ENCODE measurements around the gene RIMKLA. TPM values are rescaled to one million over a fixed set of nuclear protein-coding genes. Genes with fewer than 3 reads are reported as not detected.

RIMKLA gene
- total and polyA plus RNA-seq, 2 donors (not counting 1 experiment from before 2014, with no cell fraction given) = 0.01 TPM; not detected in 1

GRCh38 chr1:42392255-42392654, 11.7 kb downstream of the RIMKLA start:
- ChIA-PET POLR2A (no interaction called here), CTCF (no interaction called here)
- Histone ChIP-seq H3K4me1 (ENCODE audit: control insufficient read depth in 2 of 2, insufficient read depth in 2 of 2, low read length in 2 of 2) (no peaks in the 10 kb centered on the region), H3K36me3 (replicated peaks in 1 of 2; ENCODE audit: control extremely low read depth in 1 of 2, control insufficient read depth in 1 of 2, extremely low read depth in 1 of 2, insufficient read depth in 2 of 2, low read length in 1 of 2) (no peaks in the 10 kb centered on the region), H3K79me2 (ENCODE audit: control insufficient read depth, insufficient read depth, low read length) (no peaks in the 10 kb centered on the region), H3K4me3 (ENCODE audit: control extremely low read depth in 1 of 5, extremely low read depth in 1 of 5, insufficient read depth in 1 of 5, low read depth in 2 of 5, low read length in 4 of 5) (no peak overlapping the region), H3K9ac (ENCODE audit: low read length) (no peak overlapping the region), H3K27me3 (replicated peaks in 1 of 4; ENCODE audit: control extremely low read depth in 1 of 4, control insufficient read depth in 3 of 4, insufficient read depth in 4 of 4, low read length in 3 of 4) (no peaks in the 10 kb centered on the region), H3K9me3 (ENCODE audit: control extremely low read depth in 1 of 3, control insufficient read depth in 2 of 3, insufficient read depth in 1 of 3, low read length in 2 of 3) (no peaks in the 10 kb centered on the region), H4K20me1 (ENCODE audit: control insufficient read depth, insufficient read depth, low read length, poor library complexity, severe bottlenecking) (no peaks in the 10 kb centered on the region), H2AFZ (ENCODE audit: insufficient read depth, low read depth, low read length, poor library complexity, severe bottlenecking) (no peak overlapping the region), H3K27ac (ENCODE audit: low read length in 2 of 2) (no peak overlapping the region), H3K4me2 (replicated peaks; ENCODE audit: low read depth, low read length, poor library complexity, severe bottlenecking) (no peak overlapping the region)
- intact Hi-C loops (cut with micrococcal nuclease) = no loop called here
- Mint-ChIP-seq H3K4me1 (no peaks in the 10 kb centered on the region), H3K27me3 (peaks cover 18% of the 10 kb centered on the region), H3K4me3 (no peak overlapping the region), H3K9me3 (ENCODE audit: insufficient read depth) (no peaks in the 10 kb centered on the region), H3K27ac (no peak overlapping the region)
- DNase-seq = no peak
- TF ChIP-seq EZH2 (IDR thresholded peaks at IDR 0.05; ENCODE audit: borderline replicate concordance, insufficient read depth, low read depth, low read length, poor library complexity, severe bottlenecking) (no peak), CTCF (IDR thresholded peaks at IDR 0.05) (no peak)
- no peak for ATAC-seq (ENCODE audit: low read depth)
- WGBS (ENCODE audit: insufficient coverage) = 93% methylated on average over 2 of the region's 2 CpGs

- Histone ChIP-seq H3K4me1 (ENCODE audit: control insufficient read depth in 2 of 2, insufficient read depth in 2 of 2, low read length in 2 of 2) (no peaks in the 10 kb centered on the region), H2AFZ (ENCODE audit: insufficient read depth, low read depth, low read length, poor library complexity, severe bottlenecking) (no peak overlapping the region), H3K9ac (ENCODE audit: low read length) (no peak overlapping the region), H4K20me1 (ENCODE audit: control insufficient read depth, insufficient read depth, low read length, poor library complexity, severe bottlenecking) (no peaks in the 10 kb centered on the region), H3K4me2 (replicated peaks; ENCODE audit: low read depth, low read length, poor library complexity, severe bottlenecking) (no peak overlapping the region), H3K27ac (ENCODE audit: low read length in 2 of 2) (no peak overlapping the region), H3K4me3 (ENCODE audit: control extremely low read depth in 1 of 5, extremely low read depth in 1 of 5, insufficient read depth in 1 of 5, low read depth in 2 of 5, low read length in 4 of 5) (no peak overlapping the region), H3K9me3 (ENCODE audit: control extremely low read depth in 1 of 3, control insufficient read depth in 2 of 3, insufficient read depth in 1 of 3, low read length in 2 of 3) (no peaks in the 10 kb centered on the region), H3K79me2 (ENCODE audit: control insufficient read depth, insufficient read depth, low read length) (no peaks in the 10 kb centered on the region), H3K27me3 (replicated peaks in 1 of 4; ENCODE audit: control extremely low read depth in 1 of 4, control insufficient read depth in 3 of 4, insufficient read depth in 4 of 4, low read length in 3 of 4) (no peaks in the 10 kb centered on the region), H3K36me3 (replicated peaks in 1 of 2; ENCODE audit: control extremely low read depth in 1 of 2, control insufficient read depth in 1 of 2, extremely low read depth in 1 of 2, insufficient read depth in 2 of 2, low read length in 1 of 2) (no peaks in the 10 kb centered on the region)
- TF ChIP-seq EZH2 (IDR thresholded peaks at IDR 0.05; ENCODE audit: borderline replicate concordance, insufficient read depth, low read depth, low read length, poor library complexity, severe bottlenecking) (no peak), CTCF (IDR thresholded peaks at IDR 0.05) (no peak)
- 100% methylated on average over 1 of the region's 2 CpGs for WGBS (ENCODE audit: insufficient coverage)
- Mint-ChIP-seq H3K9me3 (ENCODE audit: insufficient read depth) (no peaks in the 10 kb centered on the region), H3K4me3 (no peak overlapping the region), H3K4me1 (no peaks in the 10 kb centered on the region), H3K27me3 (peaks cover 13% of the 10 kb centered on the region), H3K27ac (no peak overlapping the region)
- POLR2A ChIA-PET = no interaction called here
- CTCF ChIA-PET = no interaction called here
- intact Hi-C loops (cut with micrococcal nuclease) = no loop called here
- DNase-seq (no peak), ATAC-seq (ENCODE audit: low read depth) (no peak)
Measured at GRCh38 chr1:42392967-42393848, 12.6 kb downstream of the RIMKLA start.
